IPS-18a (cell line): ENCODE measurements around the gene RAB44.

Experiments used
- H3K27ac ChIP-seq: one replicate; pipeline ENCODE4 v1.5.1; 2013; ENCODE audit warnings: low read length
- H3K27me3 ChIP-seq: one replicate; pipeline ENCODE4 v1.6.1; 2013; ENCODE audit warnings: mild to moderate bottlenecking, low read length; ENCODE audit not compliant: control insufficient read depth, insufficient read depth
- H3K36me3 ChIP-seq: one replicate; pipeline ENCODE4 v1.6.1; 2013; ENCODE audit warnings: low read depth, low read length; ENCODE audit not compliant: control insufficient read depth
- H3K4me1 ChIP-seq: one replicate; pipeline ENCODE4 v1.6.1; 2013; ENCODE audit warnings: low read depth, low read length; ENCODE audit not compliant: control insufficient read depth
- H3K4me3 ChIP-seq: one replicate; pipeline ENCODE4 v1.5.1; 2013; ENCODE audit warnings: low read length
- H3K9ac ChIP-seq: one replicate; pipeline ENCODE4 v1.6.1; 2013; ENCODE audit warnings: mild to moderate bottlenecking, low read length, moderate library complexity
- H3K9me3 ChIP-seq: one replicate; pipeline ENCODE4 v1.6.1; 2013; ENCODE audit warnings: low read depth, low read length; ENCODE audit not compliant: control insufficient read depth

The RAB44 gene

DNA sequence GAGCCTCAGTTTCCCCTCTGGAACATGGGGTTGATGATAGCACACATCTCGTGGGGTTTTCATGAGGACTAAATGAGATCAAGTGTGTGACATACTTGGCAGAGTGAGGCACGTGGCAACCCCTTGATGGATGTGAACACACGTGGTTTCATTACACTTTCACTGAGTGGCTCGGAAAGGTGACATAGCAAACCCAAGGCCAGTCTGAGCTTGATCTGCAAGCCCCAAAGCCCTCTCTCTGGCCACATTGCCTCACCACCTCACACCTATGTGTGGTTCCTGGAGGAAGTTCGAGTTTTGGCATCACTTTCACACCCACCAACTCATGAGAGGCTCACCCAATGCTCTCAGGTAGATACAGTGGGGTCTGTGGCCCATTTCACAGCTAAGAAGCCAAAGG is 81.6 kb downstream of the RAB44 start:
- Histone ChIP-seq H3K27me3 (peaks cover 9% of the 10 kb centered on the region), H3K9ac (no peak overlapping the region), H3K27ac (no peak overlapping the region)

DNA sequence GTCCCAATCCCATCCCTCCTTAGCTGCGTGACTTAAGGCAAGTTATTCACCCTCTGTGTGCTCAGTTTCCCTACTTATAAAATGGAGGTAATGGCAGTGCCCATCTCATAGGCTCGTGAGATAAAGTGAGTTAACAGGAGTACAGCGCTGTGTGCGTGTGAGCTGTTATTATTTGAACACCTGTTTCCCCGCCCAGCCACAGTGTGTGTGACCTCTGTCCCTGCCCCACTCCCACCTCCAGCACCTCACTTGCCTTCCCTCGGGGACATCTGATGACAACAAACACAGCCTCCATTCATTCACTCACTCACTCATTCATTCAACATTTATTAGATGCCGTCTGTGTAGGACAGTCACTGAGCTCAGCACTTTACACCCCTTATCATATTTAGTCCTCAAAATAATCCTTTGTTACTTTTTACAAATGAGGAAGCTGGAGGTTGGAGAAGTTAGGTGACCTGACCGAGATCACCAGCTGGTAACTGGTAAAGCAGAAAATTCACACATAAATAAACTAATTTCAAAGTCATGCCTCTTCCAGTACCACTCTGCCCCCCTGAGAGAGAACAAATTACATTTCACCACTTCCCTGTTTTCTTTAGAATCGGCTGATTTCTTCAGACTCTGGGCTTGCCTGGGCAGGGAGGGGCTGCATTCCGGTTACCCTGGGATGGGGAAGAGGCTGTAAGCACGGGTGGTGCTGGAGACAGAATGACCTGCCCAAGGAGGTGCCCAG is 83.0 kb downstream of the RAB44 start:
- no peak overlapping the region for H3K9ac ChIP-seq
- peaks cover 9% of the 10 kb centered on the region for H3K27me3 ChIP-seq
- no peak overlapping the region for H3K27ac ChIP-seq
- H3K4me3 ChIP-seq: no peak overlapping the region
- no peaks in the 10 kb centered on the region for H3K9me3 ChIP-seq
- peaks cover 15% of the 10 kb centered on the region for H3K4me1 ChIP-seq
- no peaks in the 10 kb centered on the region for H3K36me3 ChIP-seq

More for the DNA sequence above, 81.6 kb downstream of the RAB44 start:
- no peak overlapping the region for H3K4me3 ChIP-seq
- no peaks in the 10 kb centered on the region for H3K9me3 ChIP-seq
- no peaks in the 10 kb centered on the region for H3K36me3 ChIP-seq
- peaks cover 15% of the 10 kb centered on the region for H3K4me1 ChIP-seq

DNA sequence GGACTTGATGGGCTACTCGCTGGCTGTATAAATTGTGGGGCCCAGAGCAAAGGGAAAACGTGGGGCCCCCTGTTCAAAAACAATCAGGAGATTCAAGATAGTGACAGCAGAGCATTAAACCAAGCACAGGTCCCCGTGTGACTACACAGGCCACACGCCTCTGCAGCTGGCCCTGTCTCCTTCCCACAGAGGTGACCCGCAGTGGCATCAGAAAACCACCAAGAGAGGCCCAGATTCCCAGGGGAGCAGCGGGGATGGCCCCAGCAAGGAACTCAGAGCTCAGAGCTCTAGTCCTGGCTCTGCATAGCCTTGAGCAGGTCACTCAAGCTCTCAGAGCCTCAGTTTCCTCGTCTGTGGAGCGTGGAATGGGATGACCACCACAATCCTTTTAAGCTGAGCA is 84.0 kb downstream of the RAB44 start:
- Histone ChIP-seq H3K27ac (no peak overlapping the region), H3K9me3 (no peaks in the 10 kb centered on the region), H3K9ac (no peak overlapping the region), H3K36me3 (no peaks in the 10 kb centered on the region), H3K4me3 (no peak overlapping the region), H3K4me1 (peaks cover 15% of the 10 kb centered on the region), H3K27me3 (peaks cover 2% of the 10 kb centered on the region)
